Fibroblast of skin of abdomen (primary cell): ENCODE data around the gene NOX3.
"Not testable (repeated sequence)": the region's sequence is repeated elsewhere in the genome, so short reads cannot be mapped to it uniquely, and the experiment has no call there.

Source experiments
- DNase-seq: peaks from one replicate; pipeline ENCODE4 v3.0.0-alpha.2; 2013

NOX3 gene

DNA sequence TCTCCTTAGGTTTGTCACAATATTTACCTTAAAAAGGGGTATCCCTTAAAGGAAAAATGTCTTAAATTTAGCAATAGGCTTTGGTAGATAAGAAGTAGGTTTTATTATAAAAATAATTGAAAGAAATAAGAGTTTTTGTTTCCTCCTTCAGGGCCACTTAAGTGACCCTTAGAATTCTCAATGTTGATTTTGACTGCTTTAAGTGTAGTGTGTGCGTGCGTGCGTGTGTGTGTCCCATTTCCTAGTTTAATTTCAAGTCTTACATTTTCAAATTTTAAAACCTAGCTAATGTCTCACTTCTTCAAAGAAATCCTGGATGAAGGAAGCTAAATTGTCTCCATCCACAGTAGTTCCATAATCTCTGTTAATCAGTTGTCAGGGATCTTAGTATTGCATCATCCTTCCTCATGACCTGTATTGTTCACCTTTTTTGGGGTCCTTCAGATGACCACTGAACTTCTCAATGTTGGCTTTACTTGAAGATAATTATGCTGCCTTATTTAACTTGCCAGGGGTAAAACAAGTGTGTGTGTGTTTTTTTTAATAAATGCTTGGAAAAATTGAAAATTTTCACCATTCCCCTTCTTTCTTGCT lies 90.7 kb downstream of the NOX3 start:
- DNase-seq = no peak

- DNase-seq = not testable (repeated sequence)
These were observed 91.6 kb downstream of the NOX3 start for GRCh38 chr6:155364021-155364420.

- not testable (repeated sequence) for DNase-seq
These were observed 92.5 kb downstream of the NOX3 start for GRCh38 chr6:155362968-155363632.

DNA sequence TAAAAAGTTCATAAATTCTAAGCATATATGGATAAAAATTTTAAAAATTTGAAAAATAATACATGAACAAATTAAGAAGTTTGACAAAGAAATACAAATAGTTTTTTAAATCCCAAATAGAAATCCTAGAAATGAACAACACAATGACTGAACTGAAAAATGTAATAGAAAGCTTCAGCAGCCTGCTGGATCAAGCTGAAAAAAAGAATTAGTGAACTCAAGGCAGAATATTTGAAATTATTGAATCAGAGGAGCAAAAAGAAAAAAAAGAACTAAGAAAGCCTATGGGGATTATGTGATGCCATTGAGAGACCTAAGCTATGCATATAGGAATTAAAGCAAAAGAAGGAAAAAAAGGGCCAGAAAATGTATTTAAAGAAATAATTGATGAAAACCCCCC lies 101.5 kb downstream of the NOX3 start:
- DNase-seq = no peak

- peak; percentile 51 for DNase-seq
These were observed 102.8 kb downstream of the NOX3 start for GRCh38 chr6:155352811-155353210.

GRCh38 chr6:155352130-155352420 lies 103.6 kb downstream of the NOX3 start:
- no peak for DNase-seq

- DNase-seq = no peak
These were observed 104.1 kb downstream of the NOX3 start for GRCh38 chr6:155351273-155352129.

DNA sequence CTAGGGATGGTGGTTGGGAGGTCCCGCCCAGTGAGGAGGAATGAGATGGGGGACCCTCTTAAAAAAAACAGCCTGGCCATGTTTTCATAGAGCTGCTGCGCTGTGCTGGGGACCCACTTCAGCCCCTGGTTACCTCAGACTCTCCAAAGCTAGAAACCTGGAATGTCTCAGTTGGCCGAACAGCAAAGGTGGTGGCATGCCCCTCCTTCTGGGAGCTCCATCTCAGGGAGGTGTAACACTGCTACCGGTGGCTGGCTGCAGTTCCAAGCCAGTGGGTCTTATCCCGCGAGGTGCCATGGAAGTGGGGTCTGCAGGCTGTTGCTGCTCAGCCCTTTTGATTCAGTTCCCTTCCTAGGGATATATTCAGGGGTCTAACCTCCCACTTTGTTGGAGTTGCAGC lies 105.7 kb downstream of the NOX3 start:
- no peak for DNase-seq

DNA sequence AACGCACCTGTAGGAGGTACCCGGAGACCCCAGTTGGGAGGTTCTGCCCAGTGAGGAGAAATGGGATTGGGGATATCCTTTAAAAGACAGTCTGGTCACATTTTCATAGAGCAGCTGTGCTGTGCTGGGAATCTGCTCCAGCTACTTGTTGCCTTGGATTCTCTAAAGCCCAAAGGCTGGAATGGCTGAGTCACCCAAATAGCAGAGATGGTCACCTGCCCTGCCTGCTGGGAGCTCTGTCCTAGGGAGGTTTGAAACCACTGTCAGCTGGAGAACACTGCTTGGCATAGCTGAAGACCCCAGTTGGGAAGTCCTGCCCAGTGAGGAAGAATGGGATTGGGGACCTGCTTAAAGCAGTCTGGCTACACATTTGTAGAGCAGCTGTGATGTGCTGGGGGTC lies 106.5 kb downstream of the NOX3 start:
- peak; percentile 35 for DNase-seq

- no peak for DNase-seq
These were observed 107.8 kb downstream of the NOX3 start for GRCh38 chr6:155347800-155348199.

DNA sequence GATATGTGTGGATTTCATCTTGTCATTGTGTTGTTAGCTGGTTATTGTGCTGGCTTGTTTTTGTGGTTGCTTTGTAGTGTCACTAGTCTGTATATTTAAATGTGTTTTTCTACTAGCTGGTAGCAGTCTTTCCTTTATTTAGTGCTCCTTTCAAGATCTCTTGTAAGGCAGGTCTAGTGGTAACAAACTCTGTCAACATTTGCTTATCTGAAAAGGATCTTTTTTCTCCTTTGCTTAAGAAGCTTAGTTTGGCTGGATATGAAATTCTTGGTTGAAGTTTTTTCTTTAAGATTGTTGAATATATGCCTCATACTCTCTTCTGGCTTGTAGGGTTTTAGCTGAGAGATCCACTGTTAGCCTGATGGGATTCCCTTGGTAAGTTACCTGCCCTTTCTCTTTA lies 108.7 kb downstream of the NOX3 start:
- DNase-seq = no peak
